WERI-Rb-1 (cell line): ENCODE data around the gene MMP24OS.
A peak's percentile ranks its signal among the peaks of the same experiment; 100 is the strongest.

Experiments used
- DNase-seq: peaks from one replicate; pipeline ENCODE4 v3.0.0-alpha.2; 2020
- H3K27ac ChIP-seq: fragments of 250-450 bp; sonication (Bioruptor Pico); 2 replicates; pipeline ENCODE4 v1.5.1; 2020; ENCODE audit warnings: mild to moderate bottlenecking, moderate library complexity
- H3K27me3 ChIP-seq: fragments of 250-450 bp; sonication (Bioruptor Pico); 2 replicates; pipeline ENCODE4 v1.5.1; 2021; ENCODE audit warnings: mild to moderate bottlenecking, low read depth, moderate library complexity; ENCODE audit not compliant: insufficient read depth, severe bottlenecking
- H3K36me3 ChIP-seq: fragments of 250-450 bp; sonication (Bioruptor Pico); 2 replicates; pipeline ENCODE4 v1.5.1; 2020; ENCODE audit warnings: mild to moderate bottlenecking, moderate library complexity
- H3K4me3 ChIP-seq: 2 replicates; pipeline ENCODE4 v1.5.1; 2011; ENCODE audit warnings: low read depth, mild to moderate bottlenecking, control low read depth, low read length
- H3K9me3 ChIP-seq: fragments of 250-450 bp; sonication (Bioruptor Pico); 2 replicates; pipeline ENCODE4 v1.5.1; 2021; ENCODE audit warnings: mild to moderate bottlenecking, moderate library complexity; ENCODE audit not compliant: severe bottlenecking
- TF ChIP-seq, protein P1 (sequence below): IDR thresholded peaks from 2 replicates; pipeline ENCODE4 v1.5.1; 2011; ENCODE audit warnings: low read depth, mild to moderate bottlenecking, control low read depth, inconsistent platforms, low read length

The MMP24OS gene

DNA sequence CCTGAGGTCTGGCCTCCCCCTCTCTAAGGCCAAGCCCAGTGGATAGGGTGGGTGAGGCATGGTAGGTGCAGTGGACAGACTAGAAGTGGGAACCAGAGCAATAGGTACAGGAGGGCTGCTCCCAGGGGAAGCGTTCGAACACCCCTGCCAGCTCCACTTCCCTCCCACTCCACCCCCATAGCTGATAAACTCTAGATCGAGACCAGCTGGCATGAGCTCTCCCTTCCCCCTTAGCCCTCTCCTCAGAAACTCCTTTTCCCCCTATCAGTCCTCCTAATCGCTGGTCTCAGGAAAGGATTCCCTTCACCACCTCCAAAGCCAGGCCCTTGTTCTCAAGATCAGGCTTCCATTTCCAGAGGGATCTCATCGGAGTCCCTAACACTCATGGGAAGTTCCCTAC, 20.3 kb upstream of the MMP24OS start:
- no peak for DNase-seq
- Histone ChIP-seq H3K27ac (no peak overlapping the region; the same call in 1 of the 2 replicates), H3K9me3 (no peaks in the 10 kb centered on the region), H3K27me3 (no peaks in the 10 kb centered on the region), H3K36me3 (peaks cover 3% of the 10 kb centered on the region; the same call in 1 of the 2 replicates), H3K4me3 (no peak overlapping the region)
- TF ChIP-seq, protein P1, sequence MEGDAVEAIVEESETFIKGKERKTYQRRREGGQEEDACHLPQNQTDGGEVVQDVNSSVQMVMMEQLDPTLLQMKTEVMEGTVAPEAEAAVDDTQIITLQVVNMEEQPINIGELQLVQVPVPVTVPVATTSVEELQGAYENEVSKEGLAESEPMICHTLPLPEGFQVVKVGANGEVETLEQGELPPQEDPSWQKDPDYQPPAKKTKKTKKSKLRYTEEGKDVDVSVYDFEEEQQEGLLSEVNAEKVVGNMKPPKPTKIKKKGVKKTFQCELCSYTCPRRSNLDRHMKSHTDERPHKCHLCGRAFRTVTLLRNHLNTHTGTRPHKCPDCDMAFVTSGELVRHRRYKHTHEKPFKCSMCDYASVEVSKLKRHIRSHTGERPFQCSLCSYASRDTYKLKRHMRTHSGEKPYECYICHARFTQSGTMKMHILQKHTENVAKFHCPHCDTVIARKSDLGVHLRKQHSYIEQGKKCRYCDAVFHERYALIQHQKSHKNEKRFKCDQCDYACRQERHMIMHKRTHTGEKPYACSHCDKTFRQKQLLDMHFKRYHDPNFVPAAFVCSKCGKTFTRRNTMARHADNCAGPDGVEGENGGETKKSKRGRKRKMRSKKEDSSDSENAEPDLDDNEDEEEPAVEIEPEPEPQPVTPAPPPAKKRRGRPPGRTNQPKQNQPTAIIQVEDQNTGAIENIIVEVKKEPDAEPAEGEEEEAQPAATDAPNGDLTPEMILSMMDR: no peak

DNA sequence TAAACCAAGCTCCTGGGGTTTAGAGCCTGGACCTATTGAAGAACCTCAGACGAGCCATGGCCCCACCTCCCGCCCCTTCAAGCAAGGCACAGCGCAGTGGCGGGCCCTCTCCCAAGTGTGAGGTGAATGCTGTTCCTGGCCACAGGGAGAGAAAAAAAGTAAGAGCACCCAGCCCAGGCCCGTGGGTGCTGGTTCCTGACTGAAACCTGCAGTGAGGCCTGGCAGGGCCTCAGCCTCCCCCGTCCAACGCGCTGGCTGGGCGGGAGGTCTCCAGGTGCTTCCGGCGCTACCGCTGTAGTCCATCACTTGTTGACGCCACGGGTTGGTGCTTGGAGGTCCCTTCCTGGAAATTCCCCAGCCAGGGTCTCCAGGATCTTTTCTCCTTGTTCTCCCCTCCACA, 19.8 kb upstream of the MMP24OS start:
- Histone ChIP-seq H3K36me3 (no peaks in the 10 kb centered on the region; the same call in 1 of the 2 replicates), H3K9me3 (no peaks in the 10 kb centered on the region), H3K27me3 (no peaks in the 10 kb centered on the region), H3K27ac (no peak overlapping the region), H3K4me3 (no peak overlapping the region)
- TF ChIP-seq, protein P1: no peak
- DNase-seq: no peak

DNA sequence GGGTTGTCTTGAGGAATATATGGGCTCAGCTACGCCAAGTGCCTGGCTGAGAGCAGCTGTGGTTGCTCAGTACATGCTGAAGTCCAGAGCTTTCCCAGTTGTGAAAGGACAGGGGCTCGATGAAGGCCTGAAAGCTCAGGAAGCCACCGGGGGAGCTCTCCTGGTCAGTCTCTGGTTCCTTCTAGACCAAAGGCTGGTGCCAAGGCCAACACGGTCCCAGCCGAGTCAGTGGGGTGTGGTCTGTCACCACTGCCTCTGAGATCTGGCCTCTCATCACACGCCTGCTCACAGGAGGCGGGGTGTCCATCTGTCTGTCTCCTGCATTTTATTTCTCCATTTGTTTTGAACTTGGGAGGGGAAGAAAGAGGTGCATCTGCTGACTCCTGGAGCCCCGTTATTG, 19.2 kb upstream of the MMP24OS start:
- no peaks in the 10 kb centered on the region for H3K27me3 ChIP-seq
- TF ChIP-seq, protein P1: peak; percentile 36
- H3K36me3 ChIP-seq: no peaks in the 10 kb centered on the region; the same call in 1 of the 2 replicates
- H3K4me3 ChIP-seq: no peak overlapping the region
- no peak for DNase-seq
- H3K9me3 ChIP-seq: no peaks in the 10 kb centered on the region
- no peak overlapping the region for H3K27ac ChIP-seq

DNA sequence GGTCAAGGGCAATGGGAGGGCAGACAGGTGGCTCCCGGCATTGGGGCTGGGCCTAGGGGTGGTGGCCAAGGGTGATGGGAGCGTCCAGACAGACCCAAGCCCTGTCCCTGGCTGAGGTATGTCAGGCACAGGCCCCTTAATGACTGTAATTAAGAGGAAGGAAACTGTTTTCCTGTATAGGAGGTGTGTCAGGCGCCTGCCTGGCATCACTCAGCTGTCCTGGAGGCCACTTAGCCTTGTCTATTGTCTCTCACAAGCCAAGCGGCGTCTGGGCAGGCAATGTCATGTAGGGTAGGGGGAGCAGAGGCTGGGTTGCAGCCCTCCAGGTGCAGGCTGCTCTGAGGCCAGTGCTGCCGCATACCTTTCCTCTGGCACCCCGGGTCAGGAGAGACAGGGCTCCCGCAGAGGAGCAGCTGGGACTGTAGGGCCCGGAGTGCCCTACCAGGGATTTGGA, 18.2 kb upstream of the MMP24OS start:
- no peaks in the 10 kb centered on the region for H3K36me3 ChIP-seq
- H3K27ac ChIP-seq: no peak overlapping the region
- H3K9me3 ChIP-seq: no peaks in the 10 kb centered on the region
- no peak overlapping the region for H3K4me3 ChIP-seq
- no peak for DNase-seq
- TF ChIP-seq, protein P1: no peak
- H3K27me3 ChIP-seq: no peaks in the 10 kb centered on the region

DNA sequence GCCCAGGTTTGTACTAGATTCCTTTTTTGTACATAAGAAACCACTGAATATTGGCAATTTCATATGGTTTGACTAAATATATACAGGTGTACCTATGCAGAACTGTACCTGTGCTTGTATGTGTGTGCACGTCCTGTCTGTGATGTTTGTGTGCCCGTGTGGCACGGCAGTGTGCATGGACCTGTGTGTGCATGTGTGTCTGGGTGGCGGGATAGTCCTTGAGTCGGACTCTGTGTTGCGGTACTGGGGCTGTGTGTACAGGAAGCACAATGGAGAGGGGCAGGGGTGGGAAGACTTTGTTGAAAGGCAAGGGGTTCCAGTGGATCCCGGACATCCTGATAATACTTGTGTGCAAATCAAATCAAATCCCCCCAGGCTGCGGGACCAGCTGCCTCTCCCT, 17.8 kb upstream of the MMP24OS start:
- H3K4me3 ChIP-seq: no peak overlapping the region
- TF ChIP-seq, protein P1: no peak
- no peak overlapping the region for H3K27ac ChIP-seq
- H3K36me3 ChIP-seq: no peaks in the 10 kb centered on the region
- no peak for DNase-seq
- no peaks in the 10 kb centered on the region for H3K27me3 ChIP-seq
- no peaks in the 10 kb centered on the region for H3K9me3 ChIP-seq

DNA sequence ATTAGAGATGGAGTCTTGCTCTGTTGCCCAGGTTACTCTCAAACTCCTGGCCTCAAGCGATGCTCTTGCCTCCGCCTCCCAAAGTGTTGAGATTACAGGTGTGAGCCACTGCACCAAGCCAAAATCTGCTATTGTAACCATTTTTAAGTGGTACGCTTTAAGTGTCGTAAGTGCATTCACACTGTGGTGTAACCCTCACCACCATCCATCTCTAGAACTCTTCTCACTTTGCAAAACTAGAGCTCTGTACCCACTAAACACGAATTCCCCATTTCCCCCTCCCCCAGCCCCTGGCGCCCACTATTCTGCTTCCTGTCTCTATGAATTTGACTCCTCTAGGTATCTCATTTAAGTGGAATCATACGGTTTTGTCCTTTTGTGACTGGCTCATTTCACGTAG, 17.1 kb upstream of the MMP24OS start:
- no peak for DNase-seq
- Histone ChIP-seq H3K4me3 (no peak overlapping the region), H3K27me3 (no peaks in the 10 kb centered on the region), H3K27ac (no peak overlapping the region), H3K36me3 (no peaks in the 10 kb centered on the region), H3K9me3 (no peaks in the 10 kb centered on the region)
- TF ChIP-seq, protein P1: no peak
